Parathyroid adenoma (tissue), 2 donors: ENCODE results near the gene CLIC1.

ENCODE experiments used
- H2AFZ ChIP-seq: fragments of 300-600 bp; sonication (generic); one replicate; pipeline ENCODE4 v1.7.0; 2017; ENCODE audit warnings: antibody characterized with exemption, mild to moderate bottlenecking
- H3K27ac ChIP-seq: fragments of 300-600 bp; sonication (generic); one replicate; pipeline ENCODE4 v1.7.0; 2017
- H3K27me3 ChIP-seq: fragments of 300-600 bp; sonication (generic); one replicate; pipeline ENCODE4 v1.7.0; 2017; ENCODE audit warnings: low read length; ENCODE audit not compliant: control insufficient read depth, insufficient read depth
- H3K36me3 ChIP-seq: fragments of 300-600 bp; sonication (generic); one replicate; pipeline ENCODE4 v1.7.0; 2017; ENCODE audit warnings: low read length; ENCODE audit not compliant: control insufficient read depth, insufficient read depth
- H3K4me1 ChIP-seq: fragments of 300-600 bp; sonication (generic); one replicate; pipeline ENCODE4 v1.7.0; 2017; ENCODE audit warnings: control low read depth
- H3K4me2 ChIP-seq: fragments of 300-600 bp; sonication (generic); one replicate; pipeline ENCODE4 v1.7.0; 2017; ENCODE audit warnings: low read length
- H3K4me3 ChIP-seq: fragments of 300-600 bp; sonication (generic); one replicate; pipeline ENCODE4 v1.7.0; 2017; ENCODE audit warnings: low read depth, low read length
- H3K79me2 ChIP-seq: fragments of 300-600 bp; sonication (generic); one replicate; pipeline ENCODE4 v1.7.0; 2017; ENCODE audit warnings: control low read depth
- H3K9ac ChIP-seq: fragments of 300-600 bp; sonication (generic); one replicate; pipeline ENCODE4 v1.7.0; 2017; ENCODE audit warnings: mild to moderate bottlenecking
- H3K9me3 ChIP-seq: fragments of 300-600 bp; sonication (generic); one replicate; pipeline ENCODE4 v1.7.0; 2017; ENCODE audit warnings: low read length; ENCODE audit not compliant: control insufficient read depth
- CTCF ChIP-seq: fragments of 300-600 bp; sonication (generic); IDR thresholded peaks from one replicate; pipeline ENCODE4 v1.7.0; 2017; ENCODE audit warnings: antibody characterized with exemption, mild to moderate bottlenecking
- donor health status: primary hyperparathyroidism.

The CLIC1 gene

DNA sequence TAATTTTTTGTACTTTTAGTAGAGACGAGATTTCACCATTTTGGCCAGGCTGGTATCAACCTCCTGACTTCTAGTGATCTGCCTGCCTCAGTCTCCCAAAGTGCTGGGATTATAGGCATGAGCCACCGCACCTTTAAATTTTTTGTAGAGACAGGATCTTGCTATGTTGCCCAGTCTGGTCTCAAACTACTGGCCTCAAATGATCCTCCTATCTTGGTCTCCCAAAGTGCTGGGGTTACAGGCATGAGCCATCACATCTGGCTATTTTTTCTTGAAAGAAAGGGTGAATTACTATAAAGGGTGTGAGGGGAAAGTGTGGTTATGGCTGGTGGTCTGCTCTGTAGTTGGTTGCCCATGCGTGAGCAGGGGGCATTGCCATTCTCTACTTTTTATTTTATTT, 28.1 kb downstream of the CLIC1 start:
- no peaks in the 10 kb centered on the region for H3K79me2 ChIP-seq
- no peaks in the 10 kb centered on the region for H3K27me3 ChIP-seq
- H3K4me3 ChIP-seq = no peak overlapping the region
- no peak overlapping the region for H2AFZ ChIP-seq
- no peak overlapping the region for H3K9ac ChIP-seq
- no peaks in the 10 kb centered on the region for H3K9me3 ChIP-seq
- H3K4me1 ChIP-seq = peaks cover 2% of the 10 kb centered on the region
- no peaks in the 10 kb centered on the region for H3K36me3 ChIP-seq
- no peak overlapping the region for H3K4me2 ChIP-seq
- H3K27ac ChIP-seq = no peak overlapping the region
- no peak for TF ChIP-seq CTCF

DNA sequence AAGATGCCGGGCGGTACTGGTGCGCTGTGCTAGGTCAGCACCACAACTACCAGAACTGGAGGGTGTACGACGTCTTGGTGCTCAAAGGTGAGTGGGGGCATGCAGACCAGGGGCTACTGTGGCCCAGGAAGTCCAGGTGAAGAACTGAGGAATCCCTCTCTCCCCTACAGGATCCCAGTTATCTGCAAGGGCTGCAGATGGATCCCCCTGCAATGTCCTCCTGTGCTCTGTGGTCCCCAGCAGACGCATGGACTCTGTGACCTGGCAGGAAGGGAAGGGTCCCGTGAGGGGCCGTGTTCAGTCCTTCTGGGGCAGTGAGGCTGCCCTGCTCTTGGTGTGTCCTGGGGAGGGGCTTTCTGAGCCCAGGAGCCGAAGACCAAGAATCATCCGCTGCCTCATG, 28.6 kb downstream of the CLIC1 start:
- Histone ChIP-seq H3K4me3 (no peak overlapping the region), H2AFZ (no peak overlapping the region), H3K4me1 (peaks cover 2% of the 10 kb centered on the region), H3K27ac (no peak overlapping the region), H3K36me3 (no peaks in the 10 kb centered on the region), H3K4me2 (no peak overlapping the region), H3K9ac (no peak overlapping the region), H3K27me3 (no peaks in the 10 kb centered on the region), H3K79me2 (peaks cover under 1% of the 10 kb centered on the region), H3K9me3 (no peaks in the 10 kb centered on the region)
- no peak for TF ChIP-seq CTCF

GRCh38 chr6:31706599-31706998, 29.7 kb downstream of the CLIC1 start, which contains the start of gene LY6G6F:
TSS of gene LY6G6F (plus strand) at chr6:31706866. CDS start at chr6:31706907, 41 bp downstream.
- TF ChIP-seq CTCF = no peak
- H3K4me3 ChIP-seq = no peak within 1 kb of the TSS
- no peak within 1 kb of the TSS for H3K9ac ChIP-seq
- no peaks in the 10 kb centered on the region for H3K36me3 ChIP-seq
- no peaks in the 10 kb centered on the region for H3K9me3 ChIP-seq
- H3K27ac ChIP-seq = no peak within 1 kb of the TSS
- H2AFZ ChIP-seq = no peak within 1 kb of the TSS
- H3K4me2 ChIP-seq = no peak within 1 kb of the TSS
- peaks cover 6% of the 10 kb centered on the region for H3K79me2 ChIP-seq
- H3K4me1 ChIP-seq = peaks cover 7% of the 10 kb centered on the region
- H3K27me3 ChIP-seq = no peaks in the 10 kb centered on the region

DNA sequence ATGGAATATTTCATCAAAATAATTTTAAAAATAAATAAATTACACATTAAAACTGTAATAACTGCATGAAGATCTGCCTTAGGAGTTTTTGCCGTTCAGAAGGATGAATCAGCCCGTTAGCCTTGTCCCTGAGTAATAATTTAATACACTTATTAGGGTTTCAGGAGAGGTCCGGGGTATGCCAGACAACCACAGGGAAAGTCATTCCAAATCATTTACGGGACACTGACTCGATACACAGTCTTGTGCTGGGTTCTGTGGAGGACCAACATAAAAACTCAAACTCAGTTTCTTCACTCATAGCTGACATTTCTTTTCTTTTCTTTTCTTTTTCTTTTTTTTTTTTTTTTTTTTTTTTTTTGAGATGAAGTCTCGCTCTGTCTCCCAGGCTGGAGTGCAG, 30.4 kb downstream of the CLIC1 start:
- H3K4me1 ChIP-seq = peaks cover 12% of the 10 kb centered on the region
- no peak overlapping the region for H3K4me3 ChIP-seq

More for the DNA sequence above, 30.4 kb downstream of the CLIC1 start:
- no peaks in the 10 kb centered on the region for H3K36me3 ChIP-seq
- no peak overlapping the region for H3K9ac ChIP-seq
- H2AFZ ChIP-seq = no peak overlapping the region
- H3K27me3 ChIP-seq = no peaks in the 10 kb centered on the region
- no peak overlapping the region for H3K27ac ChIP-seq
- no peak for TF ChIP-seq CTCF
- H3K4me2 ChIP-seq = no peak overlapping the region
- no peaks in the 10 kb centered on the region for H3K9me3 ChIP-seq
- H3K79me2 ChIP-seq = peaks cover 9% of the 10 kb centered on the region
